ENCODE data around the gene BCL6B.
"Not testable (repeated sequence)": the region's sequence is repeated elsewhere in the genome, so short reads cannot be mapped to it uniquely, and the experiment has no call there.

BCL6B gene

DNA sequence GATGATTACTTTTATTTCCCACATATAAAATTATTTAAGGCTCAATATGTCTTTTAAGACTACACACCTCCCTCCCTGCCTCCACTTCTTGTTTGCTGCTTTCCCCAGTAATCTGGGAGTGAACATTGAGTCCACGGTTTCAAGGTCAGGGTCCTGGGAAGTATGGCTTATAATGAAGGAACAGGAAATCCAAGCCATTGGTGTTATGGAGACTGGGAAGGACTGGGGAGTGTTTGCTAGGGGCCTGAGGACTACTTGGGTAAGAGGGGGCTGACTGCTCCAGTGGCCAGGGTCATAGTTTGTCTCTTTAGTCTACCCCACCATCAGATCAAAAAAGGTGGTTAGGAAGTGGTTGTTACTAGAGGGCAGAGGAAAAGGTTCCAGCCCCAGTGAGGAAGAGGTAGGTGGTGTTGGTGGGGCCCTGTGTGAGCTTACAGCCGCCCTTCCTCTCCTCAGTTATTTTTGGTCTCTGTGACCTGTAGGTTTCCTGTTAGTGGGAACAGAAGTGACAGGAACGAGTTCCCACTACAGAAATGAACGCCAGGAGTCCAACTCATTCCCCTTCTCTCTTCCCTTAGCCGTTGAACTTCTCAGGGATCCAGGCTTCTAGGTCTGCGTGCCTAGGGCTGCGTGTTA, 12.2 kb downstream of the BCL6B start:
- DNase-seq, result no peak

DNA sequence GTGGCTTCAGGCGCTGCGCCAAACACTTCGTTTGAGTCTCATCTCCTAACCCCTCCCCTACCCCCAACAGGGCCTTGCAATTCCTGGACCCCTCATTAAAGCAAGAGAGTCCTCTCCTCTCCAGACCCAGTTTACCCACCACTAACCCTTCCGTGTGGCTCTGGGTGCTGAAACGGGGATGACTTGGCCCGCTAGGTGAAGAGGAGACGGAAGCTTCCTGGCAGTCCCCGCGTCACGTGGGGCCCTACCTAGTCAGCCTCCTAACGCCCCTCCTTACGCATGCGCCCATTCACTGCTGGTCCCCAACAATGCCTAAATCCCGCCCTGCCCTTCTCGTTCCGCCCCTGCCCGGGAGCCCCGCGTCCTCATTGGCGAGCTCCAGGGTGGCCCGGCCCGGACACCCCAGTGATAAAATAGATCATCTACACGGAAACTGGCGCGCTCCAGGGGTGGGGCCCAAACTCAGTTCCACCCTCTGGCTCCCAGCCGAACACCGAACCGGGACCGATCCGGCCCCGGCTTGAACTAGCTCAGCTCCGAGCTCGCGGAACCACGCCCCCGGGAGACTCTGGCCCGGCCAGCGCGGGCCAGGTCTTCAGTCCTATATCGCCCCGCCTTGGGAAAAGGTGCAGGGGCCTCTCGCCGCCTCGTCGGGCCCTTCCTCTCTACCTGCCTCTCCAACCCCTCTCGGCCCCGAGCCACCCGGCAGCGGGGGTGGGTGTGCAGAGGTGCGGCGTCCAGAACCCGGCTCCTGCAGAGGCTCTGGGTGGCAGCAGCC, 12.9 kb downstream of the BCL6B start, which contains the start of gene SLC16A13:
TSS of gene SLC16A13 (plus strand) at position 425 of the 778 bp plus-strand sequence. CDS start 368 bp downstream, outside the sequence.
- peak; percentile 96 for DNase-seq

DNA sequence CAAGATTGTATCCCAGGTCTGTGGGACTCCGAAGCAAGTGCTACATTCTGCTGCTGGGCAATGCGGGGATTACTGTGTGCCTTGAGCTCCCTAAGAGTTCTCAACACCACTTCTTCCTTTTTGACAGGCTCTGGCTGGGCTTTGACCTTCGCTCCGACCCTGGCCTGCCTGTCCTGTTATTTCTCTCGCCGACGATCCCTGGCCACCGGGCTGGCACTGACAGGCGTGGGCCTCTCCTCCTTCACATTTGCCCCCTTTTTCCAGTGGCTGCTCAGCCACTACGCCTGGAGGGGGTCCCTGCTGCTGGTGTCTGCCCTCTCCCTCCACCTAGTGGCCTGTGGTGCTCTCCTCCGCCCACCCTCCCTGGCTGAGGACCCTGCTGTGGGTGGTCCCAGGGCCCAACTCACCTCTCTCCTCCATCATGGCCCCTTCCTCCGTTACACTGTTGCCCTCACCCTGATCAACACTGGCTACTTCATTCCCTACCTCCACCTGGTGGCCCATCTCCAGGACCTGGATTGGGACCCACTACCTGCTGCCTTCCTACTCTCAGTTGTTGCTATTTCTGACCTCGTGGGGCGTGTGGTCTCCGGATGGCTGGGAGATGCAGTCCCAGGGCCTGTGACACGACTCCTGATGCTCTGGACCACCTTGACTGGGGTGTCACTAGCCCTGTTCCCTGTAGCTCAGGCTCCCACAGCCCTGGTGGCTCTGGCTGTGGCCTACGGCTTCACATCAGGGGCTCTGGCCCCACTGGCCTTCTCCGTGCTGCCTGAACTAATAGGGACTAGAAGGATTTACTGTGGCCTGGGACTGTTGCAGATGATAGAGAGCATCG, 15.4 kb downstream of the BCL6B start:
- no peak for DNase-seq

DNA sequence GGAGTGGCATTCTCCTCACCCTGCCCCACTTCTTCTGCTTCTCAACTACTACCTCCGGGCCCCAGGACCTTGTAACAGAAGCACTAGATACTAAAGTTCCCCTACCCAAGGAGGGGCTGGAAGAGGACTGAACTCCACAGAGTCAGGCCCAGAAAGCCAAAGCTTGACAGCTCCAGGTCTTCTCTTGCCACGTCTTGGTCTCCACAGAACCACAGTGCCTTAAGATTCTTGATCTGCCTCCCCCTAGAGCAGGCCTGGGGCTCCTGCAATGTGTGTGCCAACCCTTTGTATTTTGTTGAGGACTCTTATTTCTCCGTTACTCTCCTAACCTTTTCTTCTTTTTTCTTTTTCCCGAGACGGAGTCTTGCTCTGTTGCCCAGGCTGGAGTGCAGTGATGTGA, 17.0 kb downstream of the BCL6B start:
- no peak for DNase-seq

DNA sequence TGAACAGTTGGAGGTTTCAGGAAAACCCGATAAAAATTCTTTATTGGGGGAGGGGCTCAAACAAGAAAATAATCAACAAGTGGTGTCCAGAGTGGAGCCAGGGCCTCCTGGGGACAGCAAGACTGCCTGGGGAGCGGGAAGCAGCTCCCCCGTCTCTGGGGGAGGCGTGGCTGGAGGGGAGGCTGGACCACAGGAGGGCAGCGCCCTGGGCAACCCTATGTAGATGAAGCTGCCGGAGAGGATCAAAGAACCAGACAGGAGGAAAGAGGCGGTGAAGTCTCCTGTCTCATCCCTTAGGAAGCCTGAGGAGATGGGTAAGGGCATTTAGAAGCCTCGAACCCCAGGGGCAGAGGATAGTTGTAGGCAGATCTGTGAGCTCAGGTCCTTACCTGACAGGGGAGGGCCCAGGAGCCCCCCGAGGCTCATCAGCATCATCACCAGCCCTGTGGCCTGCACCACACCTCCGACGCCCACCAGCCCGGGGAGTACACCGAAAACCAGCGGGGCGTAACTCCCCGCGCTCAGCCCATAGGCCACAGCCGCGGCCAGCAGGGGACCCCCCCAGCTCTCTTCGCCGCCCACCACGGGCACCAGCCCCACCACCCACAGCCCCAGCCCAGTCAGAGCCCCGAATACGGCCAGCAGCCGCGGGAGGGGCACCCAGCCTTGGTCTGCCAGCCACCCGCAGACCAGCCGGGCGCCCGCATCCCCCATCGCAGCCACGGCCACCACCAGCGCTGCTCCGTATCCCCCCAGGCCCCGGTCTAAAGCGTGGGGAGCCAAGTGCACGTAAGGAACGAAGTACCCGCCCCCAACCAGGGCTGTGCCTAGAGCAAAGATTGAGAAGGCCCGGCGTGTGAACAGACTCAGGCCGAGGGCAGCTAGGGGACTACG, 19.0 kb downstream of the BCL6B start:
- no peak for DNase-seq

DNA sequence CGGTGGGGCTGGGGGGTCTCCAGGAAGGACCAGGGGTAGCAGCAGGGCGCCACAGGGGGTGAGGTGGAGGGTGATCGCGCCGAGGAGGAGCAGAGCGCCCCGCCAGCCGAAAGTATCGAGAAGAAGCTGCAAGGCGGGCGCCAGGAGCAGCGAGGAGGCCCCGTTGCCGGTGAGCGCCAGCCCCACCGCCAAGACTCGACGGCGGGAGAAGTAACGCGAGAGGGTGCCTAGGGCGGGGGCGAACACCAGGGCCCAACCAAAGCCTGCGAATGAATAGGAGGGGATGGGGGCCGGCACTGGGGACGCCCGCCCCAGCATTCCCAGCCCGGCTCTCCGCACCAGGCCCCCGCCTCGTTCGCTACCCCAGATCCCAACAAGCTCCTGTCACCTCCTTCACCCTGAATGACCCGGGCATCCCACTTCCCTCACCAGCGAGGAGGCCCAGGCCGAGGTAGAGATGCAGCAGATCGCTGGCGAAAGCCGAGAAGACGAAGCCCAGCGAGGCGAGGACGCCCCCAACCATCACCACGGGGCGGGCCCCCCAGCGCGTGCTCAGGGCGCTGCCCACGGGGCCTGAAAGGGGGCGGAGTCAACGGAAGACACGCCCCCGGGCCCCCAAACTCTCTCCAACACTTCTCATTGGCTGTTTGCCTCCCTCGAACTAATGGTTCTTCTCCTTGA, 19.8 kb downstream of the BCL6B start:
- no peak for DNase-seq

DNA sequence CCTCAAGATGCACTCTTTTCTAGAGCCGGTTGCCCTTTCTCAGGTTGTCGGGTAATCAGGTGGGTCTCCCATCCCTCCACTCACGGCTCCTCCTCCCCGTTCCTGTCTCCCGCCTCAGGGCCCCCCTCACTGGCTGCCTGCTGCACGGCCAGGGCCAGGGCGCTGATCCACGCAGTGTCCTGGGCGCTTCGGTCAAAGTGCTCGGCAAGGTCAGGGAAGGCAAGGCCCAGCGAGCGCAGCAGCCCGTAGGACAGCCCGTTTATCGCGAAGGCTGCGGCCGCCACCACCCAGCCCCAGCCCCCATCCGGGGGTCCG, 20.3 kb downstream of the BCL6B start:
- no peak for DNase-seq

DNA sequence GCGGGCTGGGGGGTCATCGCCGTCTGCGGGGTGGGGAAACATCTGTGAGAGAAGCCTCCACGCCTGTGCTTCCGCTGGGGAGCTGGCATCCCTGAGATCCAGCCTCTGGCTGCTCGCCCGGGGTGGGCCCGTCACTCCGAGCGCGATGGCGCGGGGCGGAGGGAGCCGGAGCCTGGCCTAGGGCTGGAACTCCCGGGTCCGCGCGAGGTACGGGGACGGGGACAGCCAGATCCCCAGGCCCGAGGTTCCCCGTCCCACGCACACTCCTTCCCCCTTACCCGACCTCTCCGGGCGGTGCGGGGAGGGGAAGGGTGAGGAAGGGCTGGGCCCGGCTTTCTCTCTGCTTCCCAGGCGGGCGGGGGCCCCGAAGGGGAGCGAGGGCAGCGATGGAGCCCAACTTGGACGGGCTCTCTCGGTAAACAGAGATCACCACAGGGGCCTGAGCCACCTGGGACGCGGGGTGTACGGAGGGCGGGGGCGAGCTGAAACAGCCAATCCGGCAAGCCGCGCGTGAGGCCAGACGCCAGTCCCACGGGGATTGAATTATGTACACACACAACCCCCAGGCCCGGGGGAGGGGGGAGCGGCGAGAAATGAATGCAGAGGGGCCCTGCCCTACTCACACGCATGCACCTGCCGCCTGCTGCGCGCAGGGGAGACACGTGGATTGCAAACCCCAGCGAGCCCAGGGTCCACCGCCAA, 20.8 kb downstream of the BCL6B start, which contains the start of gene SLC16A11:
TSS of gene SLC16A11 (minus strand) at position 596 of the 702 bp plus-strand sequence. CDS start at position 17, 579 bp downstream.
- DNase-seq, result no peak

DNA sequence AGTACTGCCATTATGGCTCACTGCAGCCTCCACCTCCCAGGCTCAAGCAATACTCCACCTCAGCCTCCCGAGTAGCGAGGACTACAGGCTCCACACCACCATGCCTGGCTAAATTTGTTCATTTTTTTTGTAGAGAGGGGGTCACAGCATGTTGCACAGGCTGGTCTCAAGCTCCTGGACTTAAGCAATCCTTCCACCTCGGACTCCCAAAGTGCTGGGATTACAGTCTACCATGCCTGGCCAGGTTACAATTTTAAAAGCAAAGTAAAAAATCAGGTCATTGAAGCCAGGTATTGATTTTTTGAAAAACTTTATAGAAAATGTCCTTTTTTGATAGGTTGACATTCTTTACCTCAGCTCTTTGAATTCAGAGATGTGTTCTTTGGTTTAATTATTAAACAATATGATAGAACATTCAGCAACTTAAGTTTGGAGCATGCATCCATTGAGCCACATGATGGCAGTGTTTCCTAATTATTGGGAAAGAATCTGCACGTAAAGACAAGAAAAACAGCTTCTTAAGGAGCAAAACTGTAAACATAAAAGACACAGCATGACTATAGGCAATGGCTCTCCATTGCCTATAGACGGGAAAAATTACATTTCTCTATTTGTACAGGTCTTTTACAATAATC, 22.8 kb downstream of the BCL6B start:
- no peak for DNase-seq

DNA sequence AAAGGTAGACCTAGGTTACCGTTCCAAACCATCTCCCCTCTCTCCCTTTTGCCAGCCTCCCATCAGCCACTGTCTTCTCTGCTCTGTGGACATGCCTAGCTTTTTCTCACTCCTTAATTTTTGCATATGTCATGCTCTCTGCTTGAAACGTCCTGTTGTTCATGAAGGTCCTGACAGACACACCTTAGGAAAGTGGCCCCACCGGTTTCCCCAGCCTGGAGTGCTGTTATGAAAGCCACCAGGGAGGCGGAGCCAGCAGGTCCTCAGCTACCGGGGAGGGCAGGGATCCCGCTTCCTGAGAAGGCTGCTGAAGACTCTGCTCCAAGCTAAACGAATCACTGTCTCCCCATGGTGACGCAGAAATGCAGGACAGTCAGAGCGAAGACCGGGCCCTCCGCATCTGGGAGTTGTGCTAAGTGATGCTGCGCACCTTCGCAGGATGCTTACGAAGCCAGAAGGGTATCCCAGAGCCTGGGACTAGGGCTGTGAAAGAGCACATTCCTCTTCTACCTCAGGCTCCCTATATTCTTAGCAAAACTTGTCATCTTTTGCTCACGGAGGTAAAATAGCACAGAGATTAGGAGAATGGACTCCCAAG, 23.4 kb downstream of the BCL6B start:
- peak; percentile 51 for DNase-seq

DNA sequence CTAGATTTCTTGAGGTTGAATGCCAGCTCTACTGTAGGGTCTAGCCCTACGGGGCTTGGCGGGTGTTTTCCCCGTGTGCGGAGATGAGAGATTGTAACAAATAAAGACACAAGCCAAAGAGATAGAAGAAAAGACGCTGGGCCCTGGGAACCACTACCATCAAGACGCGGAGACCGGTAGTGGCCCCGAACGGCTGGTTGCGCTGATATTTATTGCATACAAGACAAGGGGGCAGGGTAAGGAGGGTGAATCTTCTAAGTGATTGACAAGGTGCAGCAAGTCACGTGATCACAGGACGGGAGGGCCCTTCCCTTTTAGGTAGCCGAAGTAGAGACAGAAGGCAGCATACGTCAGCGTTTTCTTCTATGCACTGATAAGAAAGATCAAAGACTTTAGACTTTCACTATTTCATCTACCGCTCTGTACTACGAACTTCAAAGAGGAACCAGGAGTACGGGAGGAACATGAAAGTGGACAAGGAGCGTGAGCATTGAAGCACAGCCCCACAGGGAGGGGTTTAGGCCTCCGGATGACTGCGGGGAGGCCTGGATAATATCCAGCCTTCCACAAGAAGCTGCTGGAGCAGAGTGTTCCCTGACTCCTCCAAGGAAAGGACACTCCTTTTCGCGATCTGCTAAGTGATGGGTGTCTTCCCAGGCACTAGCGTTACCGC, 24.0 kb downstream of the BCL6B start:
- DNase-seq, result not testable (repeated sequence)

DNA sequence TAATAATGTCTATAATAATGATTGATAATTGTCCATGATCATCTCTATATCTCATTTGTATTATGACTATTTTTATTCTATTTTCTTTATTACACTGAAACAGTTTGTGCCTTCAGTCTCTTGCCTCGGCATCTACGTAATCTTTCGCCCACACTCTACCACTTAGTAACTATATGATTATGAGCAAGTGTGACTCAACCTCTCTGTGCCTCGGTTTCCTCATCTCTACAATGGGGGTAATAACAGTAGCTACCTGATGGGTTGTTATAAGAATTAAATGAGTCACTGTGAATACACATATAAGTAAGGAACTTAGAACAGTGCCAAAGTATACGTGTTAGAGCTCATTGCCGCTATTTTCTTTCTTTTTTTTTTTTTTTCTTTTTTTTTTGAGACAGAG, 24.7 kb downstream of the BCL6B start:
- no peak for DNase-seq

DNA sequence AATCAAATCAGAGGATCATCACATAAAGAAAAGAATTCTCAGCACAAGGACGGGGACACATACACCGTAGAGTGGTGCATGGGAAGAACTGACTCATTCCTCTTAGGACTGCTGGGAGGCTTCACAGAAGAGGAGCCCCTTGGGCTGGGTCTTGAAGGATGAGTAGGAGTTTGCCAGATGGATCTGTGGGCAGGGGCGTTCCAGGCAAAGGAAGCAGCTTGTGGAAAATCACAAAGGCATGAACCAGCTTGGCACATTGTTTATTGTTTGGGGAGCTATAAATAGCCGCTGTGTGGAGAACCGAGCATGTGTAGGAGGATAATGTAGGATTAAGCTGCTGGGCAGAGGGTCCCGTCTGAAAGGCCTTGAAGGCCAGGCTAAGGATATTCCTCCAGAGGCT, 26.1 kb downstream of the BCL6B start:
- no peak for DNase-seq

DNA sequence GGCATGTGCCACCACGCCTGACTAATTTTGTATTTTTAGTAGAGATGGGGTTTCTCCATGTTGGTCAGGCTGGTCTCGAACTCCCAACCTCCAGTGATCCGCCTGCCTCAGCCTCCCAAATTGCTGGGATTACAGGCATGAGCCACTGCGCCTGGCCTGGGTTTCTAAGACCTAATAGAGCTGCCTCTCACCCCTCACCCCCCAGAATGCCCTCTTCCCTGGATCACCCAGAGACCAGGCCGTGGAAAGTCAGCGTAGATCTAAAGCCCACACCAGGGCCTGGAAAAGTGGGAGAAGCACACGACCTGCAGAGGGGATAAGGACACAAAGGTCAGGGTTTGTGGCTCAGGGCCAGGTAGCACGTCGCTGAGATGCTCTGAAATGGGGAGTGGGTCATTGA, 27.7 kb downstream of the BCL6B start:
- DNase-seq, result not testable (repeated sequence)

DNA sequence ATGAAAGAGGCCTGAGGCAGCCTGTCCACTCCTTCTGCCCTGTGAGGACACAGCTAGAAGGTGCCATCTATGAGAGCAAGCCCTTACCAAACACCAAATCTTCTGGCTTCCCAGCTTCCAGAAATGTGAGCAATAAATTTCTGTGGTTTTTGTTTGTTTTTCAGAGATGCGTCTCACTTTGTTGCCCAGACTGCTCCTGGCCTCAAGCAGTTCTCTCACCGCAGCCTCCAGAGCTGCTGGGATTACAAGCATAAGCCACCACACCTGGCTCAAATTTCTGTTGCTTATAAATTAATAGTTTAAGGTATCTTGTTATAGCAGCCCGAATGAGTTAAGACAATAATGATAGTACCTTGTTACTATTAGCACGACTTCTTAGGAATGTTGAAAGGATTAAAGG, 33.5 kb downstream of the BCL6B start:
- DNase-seq, result no peak

DNA sequence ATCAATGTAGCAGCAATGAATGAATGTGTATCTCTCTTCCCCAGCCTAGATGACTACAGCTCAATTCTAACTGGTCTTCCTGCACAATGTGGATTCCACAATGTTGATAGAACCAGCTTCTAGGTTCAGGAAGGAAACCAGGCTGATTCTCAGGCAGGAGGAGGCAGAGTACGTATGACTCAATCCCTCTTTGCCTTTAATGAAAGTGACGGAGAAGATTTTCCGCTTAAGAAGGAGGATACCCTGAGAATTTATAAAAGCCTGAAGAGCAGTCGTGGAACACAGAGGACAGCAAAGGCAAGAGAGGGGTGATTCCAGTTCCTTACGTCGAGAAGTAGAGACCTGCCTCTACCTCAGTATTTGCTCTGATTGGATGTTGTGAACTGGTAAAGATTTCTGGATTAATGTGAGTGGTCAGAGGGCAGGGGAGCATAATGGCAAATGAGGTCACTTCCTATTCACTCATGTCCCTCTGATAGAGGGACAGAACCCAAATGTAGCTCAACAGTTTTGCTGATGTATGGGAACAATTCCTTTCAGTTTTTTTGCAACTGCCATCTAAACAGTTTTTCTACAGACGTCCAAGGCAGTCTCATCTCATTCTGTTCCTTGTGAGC, 36.1 kb downstream of the BCL6B start:
- DNase-seq, result no peak

DNA sequence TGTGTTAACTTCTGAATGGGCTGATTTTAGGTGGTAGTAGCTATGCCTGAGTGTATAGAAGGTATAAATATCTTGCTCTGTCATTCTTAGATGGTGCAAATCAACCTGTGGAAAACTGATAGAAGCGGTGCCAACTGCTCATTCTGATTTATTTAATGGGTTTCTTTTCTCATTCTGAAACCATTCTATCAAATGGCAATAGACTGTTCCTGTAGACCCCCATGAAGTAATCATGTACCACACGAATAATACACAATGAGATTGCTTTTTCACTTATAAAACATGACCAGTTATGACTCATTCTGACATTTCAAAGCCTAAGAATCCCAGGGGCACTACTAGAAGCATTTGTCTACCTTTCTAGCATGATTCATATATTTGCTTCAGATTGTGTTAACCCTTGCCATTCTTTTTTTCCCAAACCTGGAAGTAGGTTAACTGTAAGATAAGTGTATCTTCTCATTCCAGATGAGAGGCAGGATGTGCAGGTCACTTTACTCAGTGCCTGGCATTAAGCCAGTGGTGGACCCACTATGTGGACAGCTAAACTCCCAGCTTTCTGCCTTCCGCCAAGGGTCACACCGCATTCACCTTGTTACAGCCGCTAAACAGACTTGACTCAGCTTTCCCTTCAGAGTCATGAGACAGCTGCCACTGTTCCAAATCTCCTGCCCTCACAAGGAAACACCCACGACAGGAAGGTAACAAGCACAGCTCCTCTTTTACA, 37.5 kb downstream of the BCL6B start:
- DNase-seq, result no peak

DNA sequence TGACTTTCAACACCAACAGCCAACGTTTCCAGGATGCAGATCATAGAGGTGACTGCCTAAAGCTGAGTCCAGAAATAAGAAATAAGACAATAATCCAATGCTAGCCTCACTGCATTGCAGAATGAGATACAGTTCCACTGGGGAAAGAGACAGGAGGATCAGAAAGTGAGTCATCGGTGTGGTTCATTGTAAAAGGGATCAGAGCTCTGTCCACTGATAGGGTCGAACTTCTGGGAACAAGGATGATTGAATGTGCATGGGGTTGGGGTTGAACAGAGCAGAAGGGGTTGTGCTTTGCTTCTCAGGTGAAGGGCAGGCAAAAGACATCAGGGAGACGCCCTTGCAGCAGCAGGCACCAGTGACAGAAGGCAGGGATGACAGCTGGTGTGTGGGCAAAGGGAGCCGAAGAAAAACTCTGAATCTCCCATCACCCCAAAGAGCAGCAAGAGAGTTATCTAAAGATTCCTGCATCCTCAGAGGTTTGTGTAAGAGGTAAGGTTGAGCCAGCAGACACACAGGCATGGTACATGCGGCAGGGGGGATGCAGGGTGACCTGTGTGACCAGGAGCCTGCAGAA, 40.8 kb downstream of the BCL6B start:
- DNase-seq, result no peak

Data from NCI-H1048 (cell line).